Lung (tissue), 12 donors: ENCODE data around the gene EIF2D. TPM values are rescaled to one million over a fixed set of nuclear protein-coding genes. Genes with fewer than 3 reads are reported as not detected.

Source experiments
- ATAC-seq: fragments of 200-7000 bp; cut with Tn5 transposase; one replicate; pipeline ENCODE4 v1.9.1; 2020; ENCODE audit warnings: moderate number of reproducible peaks; ENCODE audit not compliant: insufficient read depth, low FRiP score
- DNase-seq, 3 donors: peaks; one replicate each; pipeline ENCODE4 v3.0.0-alpha.2; 2013 to 2017
- H3K27ac ChIP-seq, 2 donors: one replicate each; pipeline ENCODE4 v1.5.1; 2013; ENCODE audit warnings: mild to moderate bottlenecking in 2 of 2, moderate library complexity in 2 of 2, control low read depth in 1 of 2, inconsistent platforms in 1 of 2, low read depth in 1 of 2, low read length in 1 of 2
- H3K27me3 ChIP-seq, 3 donors: one replicate each; pipeline ENCODE4 v1.5.1; 2013; ENCODE audit warnings: low read length in 2 of 3; ENCODE audit not compliant: control insufficient read depth in 3 of 3, insufficient read depth in 3 of 3
- H3K36me3 ChIP-seq, 4 donors: one replicate each; pipeline ENCODE4 v1.5.1; 2013; ENCODE audit warnings: low read length in 4 of 4, mild to moderate bottlenecking in 1 of 4, moderate library complexity in 1 of 4; ENCODE audit not compliant: control insufficient read depth in 4 of 4, insufficient read depth in 4 of 4
- H3K4me1 ChIP-seq, 5 donors: one replicate each; pipeline ENCODE4 v1.5.1; 2013; ENCODE audit warnings: low read length in 5 of 5, mild to moderate bottlenecking in 2 of 5, moderate library complexity in 1 of 5; ENCODE audit not compliant: control insufficient read depth in 5 of 5, insufficient read depth in 5 of 5
- H3K4me3 ChIP-seq: one replicate; pipeline ENCODE4 v1.5.1; 2013; ENCODE audit warnings: mild to moderate bottlenecking, control low read depth, moderate library complexity
- H3K9ac ChIP-seq, 2 donors: one replicate each; pipeline ENCODE4 v1.5.1; 2013; ENCODE audit warnings: low read length in 2 of 2, control low read depth in 1 of 2; ENCODE audit not compliant: insufficient read depth in 1 of 2
- H3K9me3 ChIP-seq, 4 donors: one replicate each; pipeline ENCODE4 v1.5.1; 2013; ENCODE audit warnings: low read length in 3 of 4, mild to moderate bottlenecking in 1 of 4, moderate library complexity in 1 of 4; ENCODE audit not compliant: control insufficient read depth in 4 of 4, insufficient read depth in 3 of 4
- WGBS, 2 donors: extraction: QIAGEN DNeasy Blood & Tissue Kit; methylation state at CpG; one replicate each; pipeline ENCODE4 v1.1.7; 2013; 5-methylcytosine and 5-hydroxymethylcytosine counted together
- polyA plus RNA-seq, 2 donors: library from polyadenylated mRNA; stranded (reverse); fragments of 200-250 nt; gene quantifications; one replicate each; pipeline ENCODE4 v1.2.1, GENCODE V29; 2013
- total RNA-seq, 2 donors: library from RNA; depleted of rRNA in 1 of 2; stranded (reverse); fragments of >200 nt in 1 of 2; gene quantifications; one replicate each; pipeline ENCODE4 v1.2.1, GENCODE V29; 2014 to 2021
- TF ChIP-seq, protein P1 (sequence below): IDR thresholded peaks from 2 replicates; pipeline ENCODE4 v1.5.1; 2012; ENCODE audit warnings: mild to moderate bottlenecking; ENCODE audit errors: control extremely low read depth, extremely low read depth
- donor health status: control.
- donor health status: control.
- donor health status: Bipolar disorder and iron deficiency.
- donor health status: healthy.
- donor health status: DM: yes; HTN: yes; CAD: no.

Gene EIF2D
- total and polyA plus RNA-seq, 4 donors = 27.7 to 78.9 (median 43.2) TPM

DNA sequence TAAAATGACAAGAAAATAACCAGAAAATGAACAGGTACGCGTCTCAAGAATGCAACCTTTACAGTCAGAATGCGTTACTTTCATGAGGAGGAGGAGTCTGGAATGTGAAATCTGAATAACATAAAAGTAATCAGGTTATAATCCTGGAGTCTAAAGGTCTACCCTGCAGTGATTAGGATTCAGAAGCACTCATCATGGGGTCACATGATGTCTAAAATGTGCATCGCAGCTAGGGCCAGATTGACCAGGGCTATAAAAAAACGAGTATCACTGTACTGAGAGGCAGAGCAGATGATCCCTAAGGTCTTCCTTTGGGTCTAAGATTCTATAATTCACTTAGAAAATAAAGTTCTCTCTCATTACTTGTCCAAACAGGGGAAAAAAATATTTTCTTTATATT is 7.4 kb downstream of the EIF2D start:
- no peaks in the 10 kb centered on the region for H3K9me3 ChIP-seq
- H3K4me3 ChIP-seq = no peak overlapping the region
- ATAC-seq (no peak), DNase-seq (no peak)
- WGBS, 2 donors = 94 to 99% methylated on average over 5 of the region's 5 CpGs
- H3K4me1 ChIP-seq = no peaks in the 10 kb centered on the region
- H3K27ac ChIP-seq = no peak overlapping the region
- TF ChIP-seq, protein P1, sequence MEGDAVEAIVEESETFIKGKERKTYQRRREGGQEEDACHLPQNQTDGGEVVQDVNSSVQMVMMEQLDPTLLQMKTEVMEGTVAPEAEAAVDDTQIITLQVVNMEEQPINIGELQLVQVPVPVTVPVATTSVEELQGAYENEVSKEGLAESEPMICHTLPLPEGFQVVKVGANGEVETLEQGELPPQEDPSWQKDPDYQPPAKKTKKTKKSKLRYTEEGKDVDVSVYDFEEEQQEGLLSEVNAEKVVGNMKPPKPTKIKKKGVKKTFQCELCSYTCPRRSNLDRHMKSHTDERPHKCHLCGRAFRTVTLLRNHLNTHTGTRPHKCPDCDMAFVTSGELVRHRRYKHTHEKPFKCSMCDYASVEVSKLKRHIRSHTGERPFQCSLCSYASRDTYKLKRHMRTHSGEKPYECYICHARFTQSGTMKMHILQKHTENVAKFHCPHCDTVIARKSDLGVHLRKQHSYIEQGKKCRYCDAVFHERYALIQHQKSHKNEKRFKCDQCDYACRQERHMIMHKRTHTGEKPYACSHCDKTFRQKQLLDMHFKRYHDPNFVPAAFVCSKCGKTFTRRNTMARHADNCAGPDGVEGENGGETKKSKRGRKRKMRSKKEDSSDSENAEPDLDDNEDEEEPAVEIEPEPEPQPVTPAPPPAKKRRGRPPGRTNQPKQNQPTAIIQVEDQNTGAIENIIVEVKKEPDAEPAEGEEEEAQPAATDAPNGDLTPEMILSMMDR = no peak
- H3K36me3 ChIP-seq = peaks cover 17 to 38% (median 28%) of the 10 kb centered on the region in 4 donors
- no peak overlapping the region for H3K9ac ChIP-seq
- no peaks in the 10 kb centered on the region for H3K27me3 ChIP-seq

DNA sequence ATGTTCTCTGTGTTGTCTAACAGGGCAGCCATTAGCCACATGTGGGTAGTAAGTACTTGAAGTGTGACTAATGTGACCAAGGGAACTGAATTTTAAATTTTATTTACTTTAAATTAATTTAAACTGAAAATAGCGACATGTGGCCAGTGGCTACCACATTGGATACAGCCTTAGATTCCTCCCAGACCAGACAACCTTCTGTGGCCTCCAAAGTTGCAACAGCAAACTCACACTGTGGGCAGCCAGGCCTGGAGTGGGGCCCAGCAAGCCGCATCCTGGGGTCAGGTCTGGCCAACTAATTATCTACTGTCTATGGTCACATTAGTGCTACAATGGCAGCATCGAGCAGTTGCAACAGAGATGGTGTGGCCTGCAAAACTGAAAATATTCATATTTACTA is 11.7 kb downstream of the EIF2D start:
- Histone ChIP-seq H3K4me3 (no peak overlapping the region), H3K36me3 (peaks cover 33 to 47% (median 39%) of the 10 kb centered on the region in 4 donors), H3K27ac (no peak overlapping the region), H3K9ac (no peak overlapping the region), H3K27me3 (no peaks in the 10 kb centered on the region), H3K4me1 (no peaks in the 10 kb centered on the region), H3K9me3 (no peaks in the 10 kb centered on the region)
- no peak for ATAC-seq
- DNase-seq = no peak
- TF ChIP-seq, protein P1 = no peak
- 94% methylated on average over 3 of the region's 3 CpGs for WGBS, 2 donors

DNA sequence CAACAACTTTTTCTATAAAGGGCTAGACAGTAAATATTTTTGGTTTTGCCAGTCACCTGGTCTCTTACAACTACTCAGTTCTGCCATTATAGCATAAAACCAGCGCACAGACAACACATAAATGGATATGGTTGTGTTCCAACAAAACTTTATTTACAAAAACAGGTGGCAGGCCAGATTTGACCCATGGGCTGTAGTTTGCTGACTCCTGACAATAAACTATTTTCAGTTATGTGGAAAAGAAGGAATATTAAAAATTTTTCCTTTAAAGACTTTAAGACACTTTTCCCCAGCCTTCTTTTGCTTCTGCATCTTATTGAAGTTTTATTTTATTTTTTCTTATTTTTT is 16.0 kb downstream of the EIF2D start:
- Histone ChIP-seq H3K36me3 (peaks cover 31 to 50% (median 37%) of the 10 kb centered on the region in 4 donors), H3K27me3 (no peaks in the 10 kb centered on the region), H3K27ac (no peak overlapping the region), H3K4me1 (no peaks in the 10 kb centered on the region), H3K9me3 (peaks cover 0 to 2% (median 0%) of the 10 kb centered on the region in 4 donors), H3K4me3 (no peak overlapping the region), H3K9ac (no peak overlapping the region)
- 93 to 94% methylated on average over 1 of the region's 1 CpG for WGBS, 2 donors
- DNase-seq (no peak), ATAC-seq (no peak)
- TF ChIP-seq, protein P1 = no peak
